ENCODE results near the gene SERPINB11.
"Not testable (repeated sequence)": the region's sequence is repeated elsewhere in the genome, so short reads cannot be mapped to it uniquely, and the experiment has no call there.

SERPINB11 gene

GRCh38 chr18:63758615-63759240 lies 56.0 kb downstream of the SERPINB11 start:
- H3K9ac ChIP-seq: no peak overlapping the region
- H3K27ac ChIP-seq: no peak overlapping the region
- TF ChIP-seq Cebpa-rat (IDR thresholded peaks at IDR 0.05): no peak
- no peaks in the 10 kb centered on the region for H3K4me1 ChIP-seq
- H3K4me3 ChIP-seq: no peak overlapping the region
- no peaks in the 10 kb centered on the region for H4K20me1 ChIP-seq
- H3K4me2 ChIP-seq: no peak overlapping the region
- H3K27me3 ChIP-seq: no peaks in the 10 kb centered on the region
- no peaks in the 10 kb centered on the region for H3K36me3 ChIP-seq
- H3K9me3 ChIP-seq: peaks cover 17% of the 10 kb centered on the region

DNA sequence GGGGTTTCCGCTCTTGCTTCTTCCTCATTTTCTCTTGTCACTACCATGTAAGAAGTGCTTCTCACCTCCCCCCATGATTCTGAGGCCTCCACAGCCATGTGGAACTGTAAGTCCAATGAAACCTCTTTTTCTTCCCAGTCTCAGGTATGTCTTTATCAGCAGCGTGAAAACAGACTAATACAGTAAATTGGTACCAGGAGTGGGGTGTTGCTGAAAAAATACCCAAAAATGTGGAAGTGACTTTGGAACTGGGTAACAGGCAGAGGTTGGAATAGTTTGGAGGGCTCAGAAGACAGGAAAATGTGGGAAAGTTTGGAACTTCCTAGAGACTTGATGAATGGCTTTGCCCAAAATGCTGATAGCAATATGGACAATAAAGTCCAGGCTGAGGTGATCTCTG lies 57.0 kb downstream of the SERPINB11 start:
- H3K9ac ChIP-seq, H3K4me3 ChIP-seq: not testable (repeated sequence)

DNA sequence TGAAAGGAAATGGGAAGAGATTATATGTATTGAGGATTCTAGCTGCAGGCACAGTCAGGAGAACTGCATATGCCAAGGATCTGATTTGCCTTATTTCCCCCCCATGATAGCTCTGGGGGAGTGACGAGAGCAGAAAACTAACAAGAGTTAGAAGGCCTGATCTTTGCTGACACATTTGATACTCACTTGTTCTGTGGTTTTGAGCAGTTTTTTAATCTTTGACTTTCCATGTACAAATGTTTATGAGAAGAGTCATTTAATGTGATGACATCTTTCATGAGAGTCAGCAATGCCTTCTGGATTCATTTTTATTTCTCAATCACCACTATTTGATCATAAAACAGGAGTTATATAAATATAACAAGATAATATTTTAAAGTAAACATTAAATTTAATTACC lies 59.8 kb downstream of the SERPINB11 start:
- Histone ChIP-seq H3K4me3 (no peak overlapping the region), H3K27ac (no peak overlapping the region), H3K4me2 (no peak overlapping the region), H3K9me3 (peaks cover 17% of the 10 kb centered on the region), H3K36me3 (no peaks in the 10 kb centered on the region), H3K4me1 (no peaks in the 10 kb centered on the region), H3K27me3 (no peaks in the 10 kb centered on the region), H3K9ac (no peak overlapping the region), H4K20me1 (no peaks in the 10 kb centered on the region)
- no peak for TF ChIP-seq Cebpa-rat (IDR thresholded peaks at IDR 0.05)

More for the DNA sequence above, 57.0 kb downstream of the SERPINB11 start:
- not testable (repeated sequence) for H3K36me3 ChIP-seq, H3K27me3 ChIP-seq, H4K20me1 ChIP-seq, H3K4me1 ChIP-seq, H3K27ac ChIP-seq, H3K4me2 ChIP-seq
- peaks cover 17% of the 10 kb centered on the region for H3K9me3 ChIP-seq

DNA sequence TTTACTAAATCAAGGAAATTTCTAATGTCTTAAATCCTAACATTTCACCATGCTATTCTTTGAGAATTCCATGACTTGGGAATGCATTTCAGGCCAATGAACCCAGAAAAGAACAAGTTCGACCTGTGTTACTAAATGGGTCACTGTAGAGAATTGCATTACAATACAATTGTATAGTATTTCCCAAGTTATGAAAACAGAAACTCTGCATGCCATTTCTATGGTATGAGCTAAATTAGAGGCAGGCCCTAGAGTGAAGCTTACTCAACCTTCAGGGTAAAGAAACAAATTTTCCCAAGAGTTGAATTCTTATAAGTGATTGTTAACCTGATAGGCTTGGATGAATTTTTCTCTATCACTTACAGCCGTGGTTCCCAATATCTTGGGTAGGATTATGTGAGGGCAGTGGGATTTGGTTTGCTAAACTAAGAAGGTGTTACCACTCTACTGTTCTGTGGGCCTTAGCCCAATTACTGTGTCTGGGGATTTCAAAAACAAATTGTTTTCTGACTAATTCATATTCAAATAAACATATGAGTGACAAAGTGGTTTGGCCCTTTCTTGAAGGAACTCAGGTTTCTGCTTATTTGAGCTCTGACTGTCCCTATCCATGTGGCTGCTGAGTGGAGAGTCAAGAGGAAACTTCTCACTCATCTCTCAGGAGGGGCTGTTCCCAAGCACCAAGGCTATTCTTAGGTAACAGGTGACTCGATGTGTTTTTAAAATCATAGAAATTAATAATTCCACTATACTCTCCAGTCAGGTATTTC lies 61.3 kb downstream of the SERPINB11 start:
- Histone ChIP-seq H3K4me2 (no peak overlapping the region), H3K9ac (no peak overlapping the region), H4K20me1 (no peaks in the 10 kb centered on the region), H3K36me3 (no peaks in the 10 kb centered on the region), H3K9me3 (peaks cover 17% of the 10 kb centered on the region), H3K27me3 (no peaks in the 10 kb centered on the region), H3K4me1 (no peaks in the 10 kb centered on the region), H3K4me3 (no peak overlapping the region), H3K27ac (no peak overlapping the region)
- TF ChIP-seq Cebpa-rat (IDR thresholded peaks at IDR 0.05): no peak

DNA sequence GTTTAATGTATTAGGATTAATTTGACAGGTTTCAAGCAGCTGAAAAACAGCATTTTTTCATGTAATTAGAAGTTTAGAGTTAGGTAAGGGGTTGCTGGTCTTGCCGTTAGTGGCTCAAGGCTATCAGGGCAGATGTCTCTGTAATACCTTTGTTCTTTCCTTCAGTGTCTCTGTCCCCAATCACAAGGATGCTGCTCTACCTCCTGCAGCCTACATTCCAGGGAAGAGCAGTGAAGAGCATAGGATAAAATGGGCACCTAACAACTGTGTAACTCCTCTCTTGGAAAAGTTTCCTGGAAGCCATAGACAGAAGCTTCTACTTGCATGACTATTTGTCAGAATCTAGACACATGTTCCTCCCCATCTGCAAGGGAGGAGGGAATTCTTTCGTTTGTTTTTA lies 63.1 kb downstream of the SERPINB11 start:
- H3K27me3 ChIP-seq: no peaks in the 10 kb centered on the region
- H4K20me1 ChIP-seq: no peaks in the 10 kb centered on the region
- no peak overlapping the region for H3K9ac ChIP-seq
- H3K4me3 ChIP-seq: no peak overlapping the region
- no peak overlapping the region for H3K27ac ChIP-seq
- H3K36me3 ChIP-seq: no peaks in the 10 kb centered on the region
- no peak overlapping the region for H3K4me2 ChIP-seq
- H3K9me3 ChIP-seq: peaks cover under 1% of the 10 kb centered on the region; the same call in 1 of the 2 replicates
- TF ChIP-seq Cebpa-rat (IDR thresholded peaks at IDR 0.05): no peak
- no peaks in the 10 kb centered on the region for H3K4me1 ChIP-seq

Measured in BLaER1 (cell line).